Endothelial cell of umbilical vein (primary cell): ENCODE results near the gene FHOD3.

Experiments
- CTCF ChIP-seq, 2 donors: IDR thresholded peaks; 1 replicate in 1 of 2; 2 replicates in 1 of 2; pipeline ENCODE4 v1.5.1; 2011; ENCODE audit warnings: low read length in 2 of 2, mild to moderate bottlenecking in 2 of 2, moderate library complexity in 2 of 2, control low read depth in 1 of 2, inconsistent platforms in 1 of 2, low read depth in 1 of 2; ENCODE audit not compliant: insufficient read depth in 1 of 2; ENCODE audit errors: extremely low read depth in 1 of 2
- EZH2 ChIP-seq: IDR thresholded peaks from 2 replicates; pipeline ENCODE4 v1.6.1; 2012; ENCODE audit warnings: borderline replicate concordance, low read depth, mild to moderate bottlenecking, moderate library complexity, low read length, inconsistent platforms; ENCODE audit not compliant: severe bottlenecking
- FOS ChIP-seq: IDR thresholded peaks from 2 replicates; pipeline ENCODE4 v1.6.1; 2011; ENCODE audit warnings: mild to moderate bottlenecking, low read length, moderate library complexity, borderline replicate concordance; ENCODE audit not compliant: insufficient read depth
- MYC ChIP-seq: IDR thresholded peaks from one replicate; pipeline ENCODE4 v1.6.1; 2011; ENCODE audit warnings: mild to moderate bottlenecking, low read depth, low read length
- POLR2A ChIP-seq: IDR thresholded peaks from 2 replicates; pipeline ENCODE4 v1.6.1; 2012; ENCODE audit warnings: low read depth, mild to moderate bottlenecking, control low read depth, low read length
- POLR2AphosphoS5 ChIP-seq: IDR thresholded peaks from 2 replicates; pipeline ENCODE4 v1.6.1; 2012; ENCODE audit warnings: low read depth, mild to moderate bottlenecking, control low read depth, low read length, moderate library complexity; ENCODE audit not compliant: insufficient read depth
- TF ChIP-seq, protein P1 (sequence below): IDR thresholded peaks from 2 replicates; pipeline ENCODE4 v1.6.1; 2011; ENCODE audit not compliant: insufficient read depth, insufficient read length

DNA sequence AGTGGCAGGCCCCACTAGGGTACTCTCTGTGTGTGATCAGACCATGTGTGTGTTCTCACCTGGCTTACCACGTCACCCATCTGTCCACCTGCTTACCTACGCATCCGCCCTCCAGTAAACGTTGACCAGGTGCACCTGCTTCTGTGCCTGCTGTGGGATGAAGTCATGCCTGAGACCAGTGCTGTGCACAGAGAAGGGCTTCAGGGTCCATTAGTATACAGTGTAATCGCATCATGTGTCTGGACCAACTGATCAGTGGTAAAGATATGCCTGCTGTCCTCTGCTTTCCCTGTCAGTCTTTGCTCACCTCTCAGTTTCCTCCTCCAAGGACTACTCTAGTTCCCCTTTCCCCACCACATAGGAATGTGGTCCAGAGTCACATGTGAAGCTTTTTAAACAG is 109.3 kb downstream of the FHOD3 start:
- TF ChIP-seq POLR2AphosphoS5, result no peak
- no peak for TF ChIP-seq CTCF (IDR thresholded peaks at IDR 0.05; ENCODE audit: extremely low read depth in 1 of 2, insufficient read depth in 1 of 2, low read depth in 1 of 2, low read length in 2 of 2)
- TF ChIP-seq MYC, result no peak
- no peak for TF ChIP-seq POLR2A
- no peak for TF ChIP-seq EZH2
- no peak for TF ChIP-seq FOS
- TF ChIP-seq, protein P1, sequence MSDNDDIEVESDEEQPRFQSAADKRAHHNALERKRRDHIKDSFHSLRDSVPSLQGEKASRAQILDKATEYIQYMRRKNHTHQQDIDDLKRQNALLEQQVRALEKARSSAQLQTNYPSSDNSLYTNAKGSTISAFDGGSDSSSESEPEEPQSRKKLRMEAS, result no peak
